Mammary epithelial cell (primary cell): ENCODE results near the gene TMEM131.

Experiments used
- EZH2 ChIP-seq: IDR thresholded peaks from 2 replicates; pipeline ENCODE4 v1.6.1; 2012; ENCODE audit warnings: low read length, inconsistent platforms, borderline replicate concordance
- TF ChIP-seq, protein P1 (sequence below), 2 donors: IDR thresholded peaks in 1 of 2; conservative IDR thresholded peaks in 1 of 2; 2 replicates each; pipeline ENCODE4 v1.5.1; 2011 to 2012; ENCODE audit warnings: inconsistent platforms in 2 of 2, low read length in 2 of 2, mild to moderate bottlenecking in 2 of 2, control low read depth in 1 of 2, low read depth in 1 of 2; ENCODE audit not compliant: insufficient read depth in 1 of 2; ENCODE audit errors: extremely low read depth in 1 of 2

DNA sequence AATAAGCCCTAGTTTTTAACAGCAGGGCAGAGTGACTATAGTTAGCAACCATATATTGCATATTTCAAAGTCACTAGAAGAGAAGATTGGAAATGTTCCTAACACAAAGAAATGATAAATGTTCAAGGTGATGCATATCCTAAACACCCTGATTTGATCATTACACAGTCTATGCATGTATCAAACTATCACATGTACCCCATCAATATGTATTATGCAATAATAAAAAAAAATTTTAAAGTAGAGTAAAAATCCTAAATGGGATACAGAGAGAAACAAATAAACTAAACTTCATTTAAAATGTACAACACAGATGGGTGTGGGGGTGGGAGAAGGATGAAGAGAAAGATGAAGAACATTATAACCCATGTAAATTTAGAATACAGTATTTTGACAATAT, 93.9 kb downstream of the TMEM131 start:
- no peak for TF ChIP-seq EZH2
- TF ChIP-seq, protein P1, sequence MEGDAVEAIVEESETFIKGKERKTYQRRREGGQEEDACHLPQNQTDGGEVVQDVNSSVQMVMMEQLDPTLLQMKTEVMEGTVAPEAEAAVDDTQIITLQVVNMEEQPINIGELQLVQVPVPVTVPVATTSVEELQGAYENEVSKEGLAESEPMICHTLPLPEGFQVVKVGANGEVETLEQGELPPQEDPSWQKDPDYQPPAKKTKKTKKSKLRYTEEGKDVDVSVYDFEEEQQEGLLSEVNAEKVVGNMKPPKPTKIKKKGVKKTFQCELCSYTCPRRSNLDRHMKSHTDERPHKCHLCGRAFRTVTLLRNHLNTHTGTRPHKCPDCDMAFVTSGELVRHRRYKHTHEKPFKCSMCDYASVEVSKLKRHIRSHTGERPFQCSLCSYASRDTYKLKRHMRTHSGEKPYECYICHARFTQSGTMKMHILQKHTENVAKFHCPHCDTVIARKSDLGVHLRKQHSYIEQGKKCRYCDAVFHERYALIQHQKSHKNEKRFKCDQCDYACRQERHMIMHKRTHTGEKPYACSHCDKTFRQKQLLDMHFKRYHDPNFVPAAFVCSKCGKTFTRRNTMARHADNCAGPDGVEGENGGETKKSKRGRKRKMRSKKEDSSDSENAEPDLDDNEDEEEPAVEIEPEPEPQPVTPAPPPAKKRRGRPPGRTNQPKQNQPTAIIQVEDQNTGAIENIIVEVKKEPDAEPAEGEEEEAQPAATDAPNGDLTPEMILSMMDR (conservative IDR thresholded peaks at IDR 0.05 in 1 of 2, IDR thresholded peaks at IDR 0.05 in 1 of 2; ENCODE audit: extremely low read depth in 1 of 2, insufficient read depth in 1 of 2, low read depth in 1 of 2, low read length in 2 of 2), result no peak
